Duodenal mucosa (tissue), 2 donors: Measurements from ENCODE around the gene PLA2G15.

ENCODE experiments used
- H3K27ac ChIP-seq: one replicate; pipeline ENCODE4 v1.7.0; 2013; ENCODE audit warnings: low read depth, low read length
- H3K27me3 ChIP-seq, 2 donors: one replicate each; pipeline ENCODE4 v1.7.0; 2013; ENCODE audit warnings: low read length in 2 of 2, control low read depth in 1 of 2; ENCODE audit not compliant: insufficient read depth in 2 of 2, control insufficient read depth in 1 of 2
- H3K36me3 ChIP-seq, 2 donors: one replicate each; pipeline ENCODE4 v1.7.0; 2013; ENCODE audit warnings: low read length in 2 of 2, control low read depth in 1 of 2; ENCODE audit not compliant: insufficient read depth in 2 of 2, control insufficient read depth in 1 of 2
- H3K4me1 ChIP-seq, 2 donors: one replicate each; pipeline ENCODE4 v1.7.0; 2013; ENCODE audit warnings: low read length in 2 of 2, control low read depth in 1 of 2; ENCODE audit not compliant: insufficient read depth in 2 of 2, control insufficient read depth in 1 of 2
- H3K4me3 ChIP-seq, 2 donors: one replicate each; pipeline ENCODE4 v1.7.0; 2013; ENCODE audit warnings: low read length in 2 of 2, low read depth in 1 of 2
- H3K9ac ChIP-seq, 2 donors: one replicate each; pipeline ENCODE4 v1.7.0; 2013; ENCODE audit warnings: low read length in 2 of 2, low read depth in 1 of 2
- H3K9me3 ChIP-seq, 2 donors: one replicate each; pipeline ENCODE4 v1.7.0; 2013; ENCODE audit warnings: low read length in 2 of 2, control low read depth in 1 of 2; ENCODE audit not compliant: control insufficient read depth in 1 of 2

PLA2G15 gene

GRCh38 chr16:68297908-68298307 lies 52.7 kb downstream of the PLA2G15 start:
- Histone ChIP-seq H3K9ac (no peak overlapping the region), H3K4me1 (peaks cover 0 to 4% of the 10 kb centered on the region in 2 donors), H3K27me3 (no peaks in the 10 kb centered on the region), H3K9me3 (no peaks in the 10 kb centered on the region), H3K4me3 (no peak overlapping the region), H3K36me3 (peaks cover 59 to 93% of the 10 kb centered on the region in 2 donors), H3K27ac (no peak overlapping the region)

GRCh38 chr16:68298312-68298711 lies 53.1 kb downstream of the PLA2G15 start:
- Histone ChIP-seq H3K27me3 (no peaks in the 10 kb centered on the region), H3K36me3 (peaks cover 61 to 93% of the 10 kb centered on the region in 2 donors), H3K9me3 (no peaks in the 10 kb centered on the region), H3K4me3 (no peak overlapping the region), H3K9ac (no peak overlapping the region), H3K27ac (no peak overlapping the region), H3K4me1 (peaks cover 0 to 4% of the 10 kb centered on the region in 2 donors)

DNA sequence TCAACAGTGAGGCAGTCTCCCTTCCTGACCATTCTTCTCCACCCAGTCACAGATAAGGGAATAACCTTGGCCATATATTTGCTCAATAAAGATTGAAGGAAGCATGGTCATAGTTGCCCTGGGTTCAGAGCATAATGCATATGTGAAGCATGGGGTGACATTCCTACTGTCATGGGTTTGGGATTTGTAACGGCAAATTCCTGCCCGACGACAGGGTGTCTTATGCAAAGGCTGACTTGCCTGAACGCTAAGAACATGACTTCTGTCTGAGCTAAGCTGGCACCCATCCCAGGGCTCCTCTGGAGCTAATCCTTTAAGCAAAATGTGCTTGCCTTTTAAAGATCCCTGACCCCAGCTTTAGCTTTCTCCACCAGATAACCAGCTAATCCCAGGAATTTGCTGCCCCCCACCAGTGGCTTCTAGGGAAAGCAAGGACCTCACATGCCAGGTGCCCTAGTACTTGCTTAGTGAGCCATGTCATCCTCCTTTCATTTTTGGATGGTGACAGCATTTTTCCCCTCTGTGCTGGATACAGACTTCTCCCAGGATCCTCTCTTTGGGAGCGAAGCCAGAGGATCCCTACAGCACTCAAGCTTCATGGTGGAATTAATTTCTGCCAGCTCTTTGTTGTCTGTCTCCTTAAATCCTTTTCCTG lies 53.9 kb downstream of the PLA2G15 start:
- Histone ChIP-seq H3K4me3 (no peak overlapping the region), H3K9me3 (no peaks in the 10 kb centered on the region), H3K36me3 (peaks cover 65 to 94% of the 10 kb centered on the region in 2 donors), H3K9ac (no peak overlapping the region), H3K27ac (no peak overlapping the region), H3K4me1 (peaks cover 0 to 4% of the 10 kb centered on the region in 2 donors), H3K27me3 (no peaks in the 10 kb centered on the region)

DNA sequence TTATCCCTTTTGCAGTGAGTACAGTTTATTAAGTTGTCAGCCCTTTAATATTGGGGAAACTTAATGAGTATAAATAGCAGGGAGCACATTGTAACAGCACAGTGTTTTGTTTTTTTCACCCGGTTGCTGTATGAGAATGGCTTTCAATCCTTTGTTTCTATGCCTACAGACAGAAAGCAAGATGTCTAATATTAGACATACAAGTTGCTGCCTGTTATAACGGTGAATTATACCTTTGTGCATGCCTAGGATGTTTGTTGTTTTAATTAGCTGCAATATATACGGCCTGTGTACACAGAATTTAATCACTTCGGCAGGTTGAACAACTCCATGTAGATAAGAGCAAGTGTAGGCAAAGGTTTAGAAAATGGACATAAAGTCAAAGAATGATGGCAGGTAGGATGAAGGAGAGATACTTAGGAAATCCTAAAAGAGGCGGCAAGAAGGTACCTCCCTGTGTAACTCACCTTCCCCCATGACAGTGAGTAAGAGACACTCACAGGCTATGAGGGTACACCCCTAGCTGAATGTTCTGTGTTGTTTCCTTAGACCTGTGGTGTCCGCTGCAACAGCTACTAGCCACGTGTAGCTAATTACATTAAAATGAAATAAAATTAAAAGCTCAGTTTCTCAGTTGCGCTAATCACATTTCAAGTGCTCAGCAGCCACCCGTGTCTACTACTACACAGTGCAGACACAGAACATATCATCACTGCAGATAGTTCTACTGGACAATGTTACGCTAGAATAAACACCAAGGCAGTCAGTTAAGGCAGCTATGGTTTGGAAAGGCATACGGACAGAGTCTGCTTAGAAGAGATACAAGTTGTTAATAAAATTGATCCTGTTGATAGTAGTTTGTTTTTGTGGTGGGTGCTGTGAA lies 54.6 kb downstream of the PLA2G15 start:
- Histone ChIP-seq H3K36me3 (peaks cover 65 to 94% of the 10 kb centered on the region in 2 donors), H3K9ac (no peak overlapping the region), H3K27me3 (no peaks in the 10 kb centered on the region), H3K4me1 (peaks cover 0 to 4% of the 10 kb centered on the region in 2 donors), H3K27ac (no peak overlapping the region), H3K4me3 (no peak overlapping the region), H3K9me3 (no peaks in the 10 kb centered on the region)

DNA sequence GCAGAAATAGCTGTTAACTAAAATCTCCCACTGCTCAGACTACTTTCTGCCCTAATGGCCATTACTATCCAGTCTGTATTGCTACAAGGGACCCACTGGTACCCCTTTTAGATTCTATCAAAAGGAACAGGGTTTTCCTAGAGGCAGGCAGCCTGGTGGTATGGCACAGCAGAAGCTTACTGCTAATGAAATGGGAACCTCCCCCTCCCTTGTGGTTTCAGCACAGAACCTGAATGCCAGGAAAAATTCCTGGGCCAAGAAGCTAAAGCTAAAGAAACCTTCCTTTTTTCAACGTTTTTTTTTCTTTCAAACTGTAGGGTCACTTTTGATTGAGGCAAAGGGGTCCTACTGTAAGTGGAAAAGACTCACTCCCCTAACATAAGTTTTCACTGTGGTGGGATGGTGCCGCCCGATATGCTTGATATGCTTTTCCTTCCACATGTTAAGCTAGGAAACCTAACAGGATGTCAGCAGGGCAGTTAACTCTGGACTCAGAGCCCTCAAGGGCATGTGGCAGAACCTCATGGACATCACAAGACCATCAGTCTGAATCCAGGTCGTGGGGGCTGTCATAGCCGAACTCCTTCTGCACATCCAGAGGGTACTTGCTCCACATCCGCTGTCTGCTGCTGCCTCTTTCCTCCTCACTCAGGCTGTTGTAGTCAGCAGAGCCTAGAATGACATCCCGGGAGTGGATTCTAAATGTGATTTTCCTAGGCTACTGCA lies 55.7 kb downstream of the PLA2G15 start:
- no peaks in the 10 kb centered on the region for H3K27me3 ChIP-seq
- no peaks in the 10 kb centered on the region for H3K9me3 ChIP-seq
- H3K36me3 ChIP-seq: peaks cover 64 to 94% of the 10 kb centered on the region in 2 donors
- no peak overlapping the region for H3K27ac ChIP-seq
- no peak overlapping the region for H3K9ac ChIP-seq
- no peak overlapping the region for H3K4me3 ChIP-seq
- peaks cover 0 to 4% of the 10 kb centered on the region in 2 donors for H3K4me1 ChIP-seq

GRCh38 chr16:68306633-68307032 lies 61.5 kb downstream of the PLA2G15 start:
- no peak overlapping the region for H3K27ac ChIP-seq
- H3K9ac ChIP-seq: no peak overlapping the region
- no peak overlapping the region for H3K4me3 ChIP-seq
- H3K27me3 ChIP-seq: no peaks in the 10 kb centered on the region
- peaks cover 27 to 56% of the 10 kb centered on the region in 2 donors for H3K36me3 ChIP-seq
- H3K9me3 ChIP-seq: no peaks in the 10 kb centered on the region
- peaks cover 16 to 17% of the 10 kb centered on the region in 2 donors for H3K4me1 ChIP-seq

- Histone ChIP-seq H3K36me3 (peaks cover 14 to 31% of the 10 kb centered on the region in 2 donors), H3K9me3 (no peaks in the 10 kb centered on the region), H3K4me3 (peak overlapping the region; percentile 99 to 100), H3K27ac (no peak overlapping the region), H3K4me1 (peaks cover 20 to 23% of the 10 kb centered on the region in 2 donors), H3K9ac (peak overlapping the region; percentile 93 to 97), H3K27me3 (no peaks in the 10 kb centered on the region)
These were observed 64.6 kb downstream of the PLA2G15 start for GRCh38 chr16:68309799-68310198.

DNA sequence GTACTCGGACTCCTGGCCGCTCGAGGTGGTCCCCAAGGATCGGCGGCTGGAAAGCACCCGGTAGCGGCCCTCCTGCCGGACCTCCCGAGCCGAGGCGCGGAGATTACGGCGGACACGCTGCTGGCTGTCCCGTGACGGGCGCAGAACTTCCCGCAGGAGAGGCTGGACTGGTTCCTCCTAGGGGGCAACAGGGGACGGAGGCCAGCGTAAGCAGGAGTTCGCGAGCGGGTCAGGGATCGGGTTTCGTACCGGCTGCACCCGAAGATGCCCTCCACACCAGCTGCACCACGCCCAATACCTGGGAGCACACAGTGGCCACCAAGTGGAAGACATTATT lies 65.2 kb downstream of the PLA2G15 start:
- H3K27ac ChIP-seq: peak overlapping the region; percentile 73
- peak overlapping the region; percentile 99 to 100 for H3K4me3 ChIP-seq
- no peaks in the 10 kb centered on the region for H3K27me3 ChIP-seq
- peaks cover 11 to 25% of the 10 kb centered on the region in 2 donors for H3K36me3 ChIP-seq
- peak overlapping the region; percentile 93 to 97 for H3K9ac ChIP-seq
- H3K4me1 ChIP-seq: peaks cover 20 to 23% of the 10 kb centered on the region in 2 donors
- no peaks in the 10 kb centered on the region for H3K9me3 ChIP-seq
